Memory B cell (primary cell): Measurements from ENCODE around the gene INO80C.

ENCODE experiments used
- ATAC-seq: fragments of 150-1000 bp; cut with Tn5 transposase; 2 replicates; pipeline ENCODE4 v1.10.0; 2021; ENCODE audit warnings: low read depth, mild to moderate bottlenecking, moderate library complexity
- DNase-seq, 2 donors: peaks; one replicate each; pipeline ENCODE4 v3.0.0; 2022; ENCODE audit warnings: low spot score in 2 of 2
- H3K27ac Mint-ChIP-seq: one replicate; pipeline ENCODE4 v1.8.0; 2022; ENCODE audit warnings: mild to moderate bottlenecking, moderate library complexity, mixed read lengths
- H3K27me3 Mint-ChIP-seq: one replicate; pipeline ENCODE4 v1.8.0; 2022; ENCODE audit warnings: mixed read lengths
- H3K36me3 Mint-ChIP-seq: one replicate; pipeline ENCODE4 v1.8.0; 2022; ENCODE audit warnings: mild to moderate bottlenecking, mixed read lengths
- H3K4me1 Mint-ChIP-seq: one replicate; pipeline ENCODE4 v1.8.0; 2022; ENCODE audit warnings: mixed read lengths
- H3K4me3 Mint-ChIP-seq: one replicate; pipeline ENCODE4 v1.8.0; 2022; ENCODE audit warnings: mild to moderate bottlenecking, moderate library complexity, mixed read lengths
- H3K9me3 Mint-ChIP-seq: one replicate; pipeline ENCODE4 v1.8.0; 2022; ENCODE audit warnings: mixed read lengths

The INO80C gene

DNA sequence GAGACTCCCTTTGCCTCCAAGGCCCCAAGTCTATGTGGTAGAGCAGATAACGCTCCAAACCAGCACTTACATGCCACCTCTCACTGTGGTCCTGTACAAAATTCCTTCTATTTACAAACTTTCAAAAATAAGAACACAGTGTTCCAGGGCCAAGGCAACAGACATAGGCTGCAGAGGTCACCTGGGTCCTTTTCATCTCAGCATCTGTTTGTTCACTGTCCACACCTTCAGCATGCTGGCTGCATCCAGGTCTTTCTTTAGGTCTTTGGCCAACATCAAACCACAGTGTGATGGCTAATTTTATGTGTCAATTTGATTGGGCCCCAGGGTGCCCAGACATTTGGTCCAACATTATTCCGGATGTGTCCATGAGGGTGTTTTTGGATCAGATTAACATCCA is 20.0 kb upstream of the INO80C start:
- Mint-ChIP-seq H3K9me3 (no peaks in the 10 kb centered on the region), H3K27ac (no peak overlapping the region), H3K36me3 (no peaks in the 10 kb centered on the region), H3K4me1 (no peaks in the 10 kb centered on the region), H3K4me3 (no peak overlapping the region), H3K27me3 (no peaks in the 10 kb centered on the region)
- ATAC-seq: no peak
- no peak for DNase-seq

DNA sequence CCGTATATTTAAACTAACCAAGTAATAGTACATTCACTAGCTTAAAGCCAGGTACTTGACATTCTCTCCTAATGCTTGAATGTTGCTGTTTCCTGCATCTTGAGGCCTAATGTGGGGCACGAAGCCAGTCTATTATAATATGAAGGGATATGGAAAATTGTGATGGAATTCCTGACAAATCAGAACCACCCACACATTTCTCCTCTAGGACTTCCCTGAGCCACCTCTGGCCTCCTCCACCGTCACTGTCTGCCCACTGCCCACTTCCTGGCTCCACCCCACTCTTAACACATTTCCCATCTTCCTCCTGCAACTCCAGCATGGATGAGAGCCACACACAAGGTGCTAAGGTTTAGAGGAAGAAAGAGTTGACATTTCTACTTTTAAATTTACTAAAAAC is 19.0 kb upstream of the INO80C start:
- ATAC-seq (no peak), DNase-seq (no peak)
- Mint-ChIP-seq H3K4me1 (peaks cover 3% of the 10 kb centered on the region), H3K27me3 (no peaks in the 10 kb centered on the region), H3K9me3 (no peaks in the 10 kb centered on the region), H3K27ac (no peak overlapping the region), H3K4me3 (no peak overlapping the region), H3K36me3 (no peaks in the 10 kb centered on the region)

DNA sequence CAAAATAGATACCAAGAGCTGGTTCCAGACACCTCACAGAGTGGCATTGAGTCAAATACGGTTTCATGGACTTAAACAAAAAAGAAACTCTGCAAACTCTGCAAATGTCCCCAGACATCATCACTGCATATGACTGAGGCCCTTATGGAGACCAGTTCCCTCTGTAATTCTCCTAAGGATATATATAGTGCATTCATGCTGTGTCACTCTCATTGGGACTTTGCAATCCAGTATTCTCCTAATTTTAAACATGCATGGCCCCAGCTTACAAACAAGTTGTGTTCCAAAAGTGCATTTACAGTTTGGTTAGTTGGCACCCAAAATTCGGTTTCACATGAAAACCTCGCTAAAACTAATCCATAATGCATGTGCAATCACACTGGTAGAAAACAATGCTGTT is 18.6 kb upstream of the INO80C start:
- peaks cover 8% of the 10 kb centered on the region for H3K4me1 Mint-ChIP-seq
- no peak for DNase-seq
- H3K27me3 Mint-ChIP-seq: no peaks in the 10 kb centered on the region
- no peaks in the 10 kb centered on the region for H3K9me3 Mint-ChIP-seq
- no peak overlapping the region for H3K4me3 Mint-ChIP-seq
- no peaks in the 10 kb centered on the region for H3K36me3 Mint-ChIP-seq
- no peak overlapping the region for H3K27ac Mint-ChIP-seq
- ATAC-seq: no peak

DNA sequence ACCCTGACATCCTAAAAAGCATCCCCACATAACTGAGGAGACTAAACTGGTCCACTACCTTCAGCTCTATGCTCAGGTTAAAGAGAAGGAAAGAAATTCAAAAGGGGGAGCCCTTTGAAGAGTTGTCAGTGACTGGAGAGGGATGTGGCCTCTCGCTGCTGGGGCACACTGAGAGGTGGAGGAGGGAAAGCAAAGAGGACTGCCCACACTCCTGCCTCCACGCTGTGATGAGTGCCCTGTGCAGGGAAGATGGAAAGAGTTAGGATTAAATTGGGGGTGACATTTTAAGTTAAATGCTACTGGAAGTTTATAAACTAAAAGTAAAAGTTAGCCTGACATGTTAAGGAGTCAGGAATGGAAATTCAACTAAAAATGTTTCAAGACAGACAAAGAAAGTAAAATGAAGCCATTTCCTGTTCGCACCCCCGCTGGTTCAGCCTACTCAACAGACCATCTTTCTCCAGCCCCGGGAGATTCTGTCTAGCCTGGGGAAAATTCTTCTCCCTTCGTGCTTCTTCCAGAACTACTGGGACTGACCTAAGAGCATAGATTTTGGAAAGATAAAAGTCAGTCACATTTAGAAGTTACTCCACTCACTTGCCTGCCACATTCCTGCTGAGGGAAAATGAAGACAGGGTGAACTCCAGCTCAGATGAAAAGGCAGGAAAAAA is 17.8 kb upstream of the INO80C start:
- no peaks in the 10 kb centered on the region for H3K36me3 Mint-ChIP-seq
- H3K4me1 Mint-ChIP-seq: peaks cover 10% of the 10 kb centered on the region
- no peak overlapping the region for H3K4me3 Mint-ChIP-seq
- H3K27ac Mint-ChIP-seq: no peak overlapping the region
- no peaks in the 10 kb centered on the region for H3K27me3 Mint-ChIP-seq
- peaks cover 1% of the 10 kb centered on the region for H3K9me3 Mint-ChIP-seq
- no peak for DNase-seq
- ATAC-seq: no peak

DNA sequence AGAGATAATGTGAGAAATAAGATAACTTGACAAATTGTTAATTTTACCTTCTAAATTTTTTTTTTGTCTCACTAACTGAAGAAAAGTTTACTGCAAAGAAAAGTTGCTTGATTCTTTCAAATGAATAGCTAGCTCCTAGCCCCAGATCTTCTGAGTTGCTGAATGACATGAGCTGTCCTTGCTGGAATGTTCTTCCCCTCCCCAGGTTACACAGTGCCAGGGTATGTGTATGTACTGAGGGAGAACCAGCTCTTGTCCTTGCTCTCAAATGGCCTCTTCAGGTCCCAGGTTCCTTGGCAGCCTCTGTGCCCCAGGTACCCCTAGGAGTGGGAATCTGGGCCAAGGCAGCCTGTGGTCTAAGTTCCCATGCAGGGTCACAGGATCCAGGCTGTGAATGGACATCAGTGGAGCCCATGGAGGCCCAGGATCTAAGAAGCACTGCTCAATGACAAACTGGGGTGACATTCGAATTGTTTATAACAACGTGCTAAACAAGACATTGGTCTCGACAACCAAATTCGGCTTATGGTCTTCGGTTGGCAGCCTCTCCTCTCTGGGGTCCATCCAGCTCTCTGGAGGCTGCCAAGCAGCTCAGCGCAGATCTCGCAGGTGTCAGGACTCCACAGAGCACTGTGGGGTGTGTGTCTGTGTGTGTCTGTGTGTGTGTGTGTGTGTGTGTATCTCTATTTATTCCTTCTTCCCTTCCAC is 17.1 kb upstream of the INO80C start:
- Mint-ChIP-seq H3K4me3 (no peak overlapping the region), H3K4me1 (peaks cover 10% of the 10 kb centered on the region), H3K9me3 (peaks cover 1% of the 10 kb centered on the region), H3K36me3 (no peaks in the 10 kb centered on the region), H3K27me3 (no peaks in the 10 kb centered on the region), H3K27ac (no peak overlapping the region)
- ATAC-seq (no peak), DNase-seq (no peak)

DNA sequence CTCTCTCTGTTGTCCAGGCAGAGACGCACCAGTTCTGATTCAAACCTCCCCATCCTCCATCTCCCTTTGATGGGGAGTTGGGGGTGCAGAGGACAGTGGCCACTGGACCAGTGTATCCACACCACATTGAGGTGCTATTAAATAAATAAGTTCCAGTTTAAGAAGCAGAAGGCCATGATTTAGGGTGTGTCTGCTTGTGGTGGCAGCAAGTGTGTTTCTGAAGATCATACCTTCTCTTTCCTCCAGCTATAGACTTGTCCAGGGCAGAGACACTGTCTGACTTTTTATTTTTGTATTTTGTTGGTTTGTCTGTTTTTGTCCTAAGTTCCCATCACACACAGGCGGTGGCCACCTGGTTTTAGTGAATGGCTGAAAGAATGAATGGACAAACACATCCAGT is 16.5 kb upstream of the INO80C start:
- no peaks in the 10 kb centered on the region for H3K36me3 Mint-ChIP-seq
- H3K4me3 Mint-ChIP-seq: no peak overlapping the region
- DNase-seq (no peak), ATAC-seq (no peak)
- peaks cover 1% of the 10 kb centered on the region for H3K9me3 Mint-ChIP-seq
- H3K27me3 Mint-ChIP-seq: no peaks in the 10 kb centered on the region
- peaks cover 10% of the 10 kb centered on the region for H3K4me1 Mint-ChIP-seq
- H3K27ac Mint-ChIP-seq: no peak overlapping the region

DNA sequence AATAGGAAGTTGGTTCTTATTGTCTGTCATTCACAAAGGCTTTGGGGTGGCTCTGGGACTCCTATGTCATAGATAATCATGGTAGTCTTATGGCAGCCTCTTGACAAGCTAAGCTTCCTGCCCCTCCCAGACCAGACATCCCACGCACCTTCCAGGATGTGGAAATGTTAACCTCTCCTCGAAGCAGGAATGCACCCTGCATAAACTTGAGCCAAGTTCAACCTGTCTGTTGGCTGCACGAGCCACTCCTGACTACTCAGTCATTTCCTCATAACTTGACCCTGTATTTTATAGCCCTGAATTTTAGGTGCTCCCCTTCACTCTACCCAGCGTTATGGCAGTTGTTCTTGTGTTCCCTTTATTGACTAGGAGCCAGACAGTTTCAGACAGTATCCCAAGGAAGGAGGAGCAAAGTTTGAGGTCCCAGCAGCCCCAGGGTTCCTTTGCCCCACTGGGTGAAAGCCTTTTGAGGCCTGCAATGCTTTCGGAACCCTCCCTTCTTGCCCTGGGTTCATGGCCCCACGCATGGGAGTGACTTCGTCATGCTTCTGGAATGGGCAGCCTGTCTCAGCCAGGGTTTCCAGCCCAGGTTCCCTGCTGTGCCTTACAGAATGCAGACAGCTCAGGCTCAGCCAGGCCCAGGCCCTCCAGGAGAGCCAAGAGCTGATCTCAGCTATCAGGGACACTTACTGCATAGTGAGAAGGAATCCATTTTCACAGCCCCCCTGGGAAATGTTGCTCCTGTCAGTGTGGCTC is 15.6 kb upstream of the INO80C start:
- Mint-ChIP-seq H3K27me3 (no peaks in the 10 kb centered on the region), H3K4me3 (no peak overlapping the region), H3K36me3 (no peaks in the 10 kb centered on the region), H3K4me1 (peaks cover 10% of the 10 kb centered on the region), H3K27ac (no peak overlapping the region), H3K9me3 (peaks cover 1% of the 10 kb centered on the region)
- ATAC-seq (no peak), DNase-seq (no peak)

DNA sequence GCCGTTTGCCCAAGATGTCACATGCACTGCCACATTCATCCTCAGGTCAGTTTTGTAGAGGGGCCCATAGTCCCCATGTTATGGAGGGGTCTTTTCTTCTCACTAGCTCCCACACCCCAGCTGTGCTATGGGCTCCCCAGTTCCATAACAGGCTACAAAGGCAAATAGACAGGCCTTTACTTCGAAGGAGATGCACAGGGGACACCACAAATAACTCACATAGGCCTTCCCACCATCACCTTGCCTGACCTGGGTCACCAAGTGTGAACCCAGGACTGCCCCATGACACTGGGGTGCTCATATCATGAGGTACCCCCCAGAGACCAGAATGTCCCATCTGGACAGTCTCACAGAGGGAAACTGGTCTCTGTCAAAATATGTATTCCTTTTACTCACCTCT is 15.0 kb upstream of the INO80C start:
- Mint-ChIP-seq H3K27me3 (no peaks in the 10 kb centered on the region), H3K9me3 (peaks cover 1% of the 10 kb centered on the region), H3K36me3 (no peaks in the 10 kb centered on the region), H3K27ac (no peak overlapping the region), H3K4me1 (peaks cover 10% of the 10 kb centered on the region), H3K4me3 (no peak overlapping the region)
- ATAC-seq: no peak
- DNase-seq: no peak

DNA sequence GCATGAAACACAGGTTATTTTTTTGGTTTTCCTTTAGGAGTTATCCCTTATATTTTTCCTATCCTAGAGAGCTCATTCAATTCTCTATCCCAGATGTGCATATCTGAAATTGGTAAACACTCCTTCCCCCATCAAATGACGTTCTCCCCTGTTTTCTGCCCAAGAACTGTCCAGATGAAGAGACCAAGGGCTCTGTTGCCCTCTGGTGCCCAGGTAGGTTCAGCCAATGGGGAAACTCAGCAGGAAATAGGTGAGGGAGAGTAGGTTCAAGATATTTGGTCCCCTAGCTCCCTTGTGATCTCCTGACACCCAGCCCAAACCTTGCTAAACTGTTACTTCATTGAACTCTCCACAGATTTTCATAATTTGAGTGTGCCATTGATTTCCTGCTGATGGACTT is 14.1 kb upstream of the INO80C start:
- ATAC-seq (no peak), DNase-seq (no peak)
- H3K4me3 Mint-ChIP-seq: no peak overlapping the region
- peak overlapping the region; percentile 48 for H3K27ac Mint-ChIP-seq
- no peaks in the 10 kb centered on the region for H3K27me3 Mint-ChIP-seq
- H3K4me1 Mint-ChIP-seq: peaks cover 10% of the 10 kb centered on the region
- no peaks in the 10 kb centered on the region for H3K36me3 Mint-ChIP-seq
- H3K9me3 Mint-ChIP-seq: peaks cover 1% of the 10 kb centered on the region

DNA sequence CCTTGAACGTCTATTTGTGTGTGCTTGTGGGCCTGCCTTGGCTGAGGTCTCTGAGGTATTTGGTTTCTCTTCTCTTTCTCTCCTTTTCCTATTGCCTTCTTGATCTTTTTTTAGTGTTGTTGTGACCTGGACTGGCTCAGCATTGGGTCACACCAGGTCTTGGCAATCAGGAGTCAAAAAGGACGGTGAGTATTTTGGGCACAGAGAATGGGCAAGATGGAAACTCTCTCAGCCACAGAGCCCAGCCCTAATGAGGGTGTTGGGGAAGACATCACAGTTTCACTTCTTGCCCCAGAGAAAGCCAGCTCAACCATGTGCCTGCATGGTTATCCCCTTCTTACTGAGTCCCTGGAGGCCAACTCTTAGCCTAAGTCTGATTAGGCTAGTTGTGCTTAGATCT is 13.7 kb upstream of the INO80C start:
- peak; percentile 15 to 17 for DNase-seq
- H3K27me3 Mint-ChIP-seq: no peaks in the 10 kb centered on the region
- peak overlapping the region; percentile 48 for H3K27ac Mint-ChIP-seq
- peaks cover 1% of the 10 kb centered on the region for H3K9me3 Mint-ChIP-seq
- no peaks in the 10 kb centered on the region for H3K36me3 Mint-ChIP-seq
- H3K4me3 Mint-ChIP-seq: no peak overlapping the region
- H3K4me1 Mint-ChIP-seq: peaks cover 10% of the 10 kb centered on the region
- peak; percentile 100 for ATAC-seq

DNA sequence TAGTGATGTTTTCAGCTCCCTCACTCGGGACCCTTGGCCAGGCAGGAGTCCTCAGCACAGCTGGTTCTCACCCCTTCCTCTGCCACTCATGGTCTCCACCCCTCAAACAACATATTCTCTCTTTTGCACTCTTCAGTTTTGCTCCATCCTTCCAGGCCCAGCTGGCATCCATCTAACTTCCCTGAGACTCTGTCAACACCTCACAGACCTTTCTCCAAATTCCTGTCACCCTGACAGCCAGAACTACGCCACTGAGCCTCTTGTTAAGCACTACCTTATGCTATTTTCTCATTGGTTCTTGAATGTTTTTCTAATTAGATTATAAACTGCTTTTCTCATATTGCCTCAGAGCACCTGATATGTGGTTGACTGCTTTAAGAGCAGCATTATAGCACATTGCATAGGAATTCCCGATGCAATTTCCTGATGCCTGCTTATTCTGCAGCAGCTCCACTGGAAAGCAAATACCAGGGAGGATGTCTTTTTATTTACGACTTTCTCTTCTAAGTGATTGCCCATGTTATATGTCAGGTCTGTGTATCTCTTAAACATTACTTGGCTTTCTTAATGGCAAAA is 12.4 kb upstream of the INO80C start:
- Mint-ChIP-seq H3K9me3 (peaks cover 1% of the 10 kb centered on the region), H3K36me3 (no peaks in the 10 kb centered on the region), H3K4me3 (no peak overlapping the region), H3K27ac (no peak overlapping the region), H3K27me3 (peaks cover 3% of the 10 kb centered on the region), H3K4me1 (peaks cover 10% of the 10 kb centered on the region)
- DNase-seq (peak in 1 of 2 donors; percentile 3), ATAC-seq (no peak)

DNA sequence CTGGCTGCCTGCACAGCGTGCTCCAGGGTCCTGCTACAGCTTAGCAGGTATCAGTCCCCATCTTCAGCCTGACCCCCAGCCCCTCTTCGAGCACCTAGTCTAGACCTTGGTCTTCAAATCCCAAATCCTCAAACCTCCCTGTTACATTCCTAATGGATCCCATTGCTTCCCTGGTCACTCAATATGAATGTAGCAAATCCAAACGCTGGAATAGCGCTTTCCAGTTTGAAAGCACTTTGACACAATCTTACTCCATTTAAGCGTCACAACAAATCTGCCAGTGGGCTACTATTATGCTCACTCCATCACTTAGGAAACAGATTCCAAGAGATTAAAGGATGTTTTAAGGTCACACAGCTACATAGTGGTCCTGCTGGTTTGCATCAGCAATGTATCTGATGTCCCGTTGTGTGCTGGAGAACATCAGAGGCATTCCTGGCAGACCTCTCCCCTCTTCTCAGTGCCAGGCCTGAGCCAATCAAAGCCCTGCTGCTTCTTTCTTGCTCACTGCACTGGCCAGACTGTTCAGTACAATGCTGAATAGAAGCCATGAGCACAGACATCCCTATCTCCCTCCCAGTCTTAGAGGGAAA is 11.1 kb upstream of the INO80C start:
- no peak for ATAC-seq
- H3K9me3 Mint-ChIP-seq: peaks cover 1% of the 10 kb centered on the region
- H3K36me3 Mint-ChIP-seq: no peaks in the 10 kb centered on the region
- peaks cover 3% of the 10 kb centered on the region for H3K27me3 Mint-ChIP-seq
- peaks cover 10% of the 10 kb centered on the region for H3K4me1 Mint-ChIP-seq
- DNase-seq: no peak
- H3K4me3 Mint-ChIP-seq: no peak overlapping the region
- no peak overlapping the region for H3K27ac Mint-ChIP-seq

DNA sequence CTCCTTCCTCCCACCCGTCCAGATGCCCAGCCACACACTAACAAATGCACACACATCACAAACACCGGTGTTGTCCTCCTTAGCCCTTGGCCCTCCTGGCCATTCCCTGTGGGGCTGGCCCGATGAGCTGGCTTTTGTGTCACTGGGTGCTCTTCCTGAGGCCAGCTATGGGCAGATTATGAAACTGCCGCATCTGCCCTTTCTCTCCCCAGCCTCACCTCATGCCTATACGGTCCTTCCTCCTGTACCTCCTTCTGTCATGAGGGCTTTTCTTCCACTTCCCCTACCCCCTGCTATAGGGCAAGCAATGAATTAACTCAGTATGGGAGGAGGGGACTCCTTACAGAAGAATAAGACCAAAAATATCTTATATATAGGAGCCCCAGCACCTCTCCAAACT is 10.3 kb upstream of the INO80C start:
- no peak overlapping the region for H3K4me3 Mint-ChIP-seq
- H3K36me3 Mint-ChIP-seq: no peaks in the 10 kb centered on the region
- peaks cover 10% of the 10 kb centered on the region for H3K4me1 Mint-ChIP-seq
- H3K9me3 Mint-ChIP-seq: peaks cover 1% of the 10 kb centered on the region
- H3K27me3 Mint-ChIP-seq: peaks cover 3% of the 10 kb centered on the region
- H3K27ac Mint-ChIP-seq: no peak overlapping the region
- DNase-seq (no peak), ATAC-seq (no peak)

DNA sequence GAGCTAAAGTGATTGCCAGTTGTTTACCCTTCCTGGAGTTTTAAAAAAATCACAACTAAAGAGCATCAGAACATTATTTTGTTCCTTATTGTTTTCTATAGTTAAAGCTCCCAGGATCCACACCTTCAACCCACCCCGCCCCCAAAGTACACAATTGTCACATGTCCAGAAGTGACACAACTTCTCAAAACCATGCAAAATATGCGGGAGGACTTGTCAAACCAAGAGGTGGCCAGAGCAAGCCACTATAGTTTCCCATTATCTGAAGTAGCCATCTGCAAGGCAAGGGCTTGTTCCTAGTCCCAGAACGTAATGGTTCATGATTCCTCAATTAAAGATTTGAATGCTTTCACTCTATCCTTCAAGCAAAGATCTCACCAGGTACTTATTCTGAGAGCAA is 9.9 kb upstream of the INO80C start:
- H3K27me3 Mint-ChIP-seq: peaks cover 3% of the 10 kb centered on the region
- DNase-seq: no peak
- H3K9me3 Mint-ChIP-seq: peaks cover 1% of the 10 kb centered on the region
- H3K27ac Mint-ChIP-seq: no peak overlapping the region
- H3K4me3 Mint-ChIP-seq: no peak overlapping the region
- no peak for ATAC-seq
- no peaks in the 10 kb centered on the region for H3K36me3 Mint-ChIP-seq
- H3K4me1 Mint-ChIP-seq: peaks cover 10% of the 10 kb centered on the region
